K562 (cell line): ENCODE results near the gene NDRG3. TPM values are rescaled to one million over a fixed set of nuclear protein-coding genes. Genes with fewer than 3 reads are reported as not detected.

ENCODE experiments used
- ASH1L ChIP-seq: fragments of 450-650 bp; IDR thresholded peaks from 2 replicates; pipeline ENCODE4 v1.6.1; 2018; ENCODE audit warnings: borderline replicate concordance, mild to moderate bottlenecking, low read depth; ENCODE audit not compliant: partially characterized antibody
- BCLAF1 ChIP-seq, 2 experiments: fragments of 450-650 bp in 1 of 2; IDR thresholded peaks; 2 replicates each; pipeline ENCODE4 v1.6.1; 2011 to 2017; ENCODE audit warnings: low read depth in 2 of 2, antibody characterized with exemption in 1 of 2, borderline replicate concordance in 1 of 2, low read length in 1 of 2, mild to moderate bottlenecking in 1 of 2, mixed read lengths in 1 of 2; ENCODE audit not compliant: control insufficient read depth in 1 of 2
- CEBPG ChIP-seq, 3 experiments: fragments of 200-800 bp in 1 of 3; sonication (Bioruptor generic) in 1 of 3; sonication (generic) in 1 of 3; formaldehyde crosslinking in 1 of 3; IDR thresholded peaks in 2 of 3; conservative IDR thresholded peaks in 1 of 3; 2 replicates each; pipeline versions ENCODE4 v1.6.1 to v1.8.0; 2016 to 2022; ENCODE audit warnings: missing compliant biosample characterization in 2 of 3, missing genetic modification characterization in 2 of 3, mild to moderate bottlenecking in 1 of 3, missing genetic modification reagents in 1 of 3
- NFE2 ChIP-seq: IDR thresholded peaks from 2 replicates; pipeline ENCODE4 v1.6.1; 2014; ENCODE audit warnings: antibody characterized with exemption, low read depth
- RBM25 ChIP-seq: fragments of 200-400 bp; formaldehyde crosslinking; IDR thresholded peaks from 2 replicates; pipeline ENCODE4 v1.6.1; 2018; ENCODE audit warnings: low read length, low read depth, moderate library complexity; ENCODE audit not compliant: severe bottlenecking
- RBM39 ChIP-seq: fragments of 200-400 bp; formaldehyde crosslinking; optimal IDR thresholded peaks from 2 replicates; pipeline ENCODE3; 2018; ENCODE audit warnings: low read depth, low read length
- SP1 ChIP-seq: sonication (generic); formaldehyde crosslinking; IDR thresholded peaks from 2 replicates; pipeline ENCODE4 v1.8.1; 2022; ENCODE audit warnings: mild to moderate bottlenecking, missing genetic modification reagents
- TEAD4 ChIP-seq, 2 experiments: sonication (generic) in 1 of 2; formaldehyde crosslinking in 1 of 2; IDR thresholded peaks; 2 replicates each; pipeline versions ENCODE4 v1.6.1 to v1.8.0; 2012 to 2022; ENCODE audit warnings: borderline replicate concordance in 1 of 2, inconsistent platforms in 1 of 2, low read length in 1 of 2, mild to moderate bottlenecking in 1 of 2, missing genetic modification reagents in 1 of 2
- ZNF3 ChIP-seq: fragments of 250-450 bp; sonication (Bioruptor Pico); IDR thresholded peaks from 2 replicates; pipeline ENCODE4 v1.5.0; 2021; ENCODE audit warnings: mild to moderate bottlenecking, moderate library complexity
- ZNF318 ChIP-seq, 2 experiments: fragments of 450-650 bp; IDR thresholded peaks; 2 replicates each; pipeline ENCODE4 v1.6.1; 2016; ENCODE audit warnings: mild to moderate bottlenecking in 2 of 2, borderline replicate concordance in 1 of 2, low read depth in 1 of 2, moderate library complexity in 1 of 2
- polyA plus RNA-seq, 8 experiments: library from polyadenylated mRNA; depleted of rRNA in 4 of 8; stranded (reverse) in 5 of 8; unstranded in 3 of 8; fragments of >200 nt; fragmentation: Nextera tagmentation in 2 of 8; fragmentation: Illumina TruSeq in 1 of 8; extraction: Ambion mirVana in 2 of 8; extraction: Trizol in 1 of 8; gene quantifications; 2 replicates each; pipeline versions ENCODE4 v1.2.1 to v1.2.3, GENCODE V29; 2011 to 2014; ENCODE audit warnings: inconsistent platforms in 1 of 8, missing spikeins in 1 of 8
- total RNA-seq, 7 experiments: library from RNA; depleted of rRNA in 6 of 7; stranded (reverse); fragments of >200 nt in 6 of 7; fragmentation: Illumina TruSeq in 2 of 7; extraction: Trizol in 2 of 7; gene quantifications; 2 replicates each; pipeline versions ENCODE4 v1.2.1 to v1.2.3, GENCODE V29; 2011 to 2021; ENCODE audit warnings: low replicate concordance in 1 of 7
- TF ChIP-seq, protein P1 (sequence below): sonication (generic); formaldehyde crosslinking; IDR thresholded peaks from 2 replicates; pipeline ENCODE4 v1.8.0; 2022; ENCODE audit warnings: mild to moderate bottlenecking, missing genetic modification reagents
- TF ChIP-seq, protein P2 (sequence below): fragments of 450-650 bp; formaldehyde crosslinking; IDR thresholded peaks from 2 replicates; pipeline ENCODE4 v1.4.0; 2020; ENCODE audit warnings: mild to moderate bottlenecking, moderate library complexity

Gene NDRG3
- total and polyA plus RNA-seq, 9 of the 15 experiments (the other 6 are each of a cell fraction or from before 2014, with no cell fraction given) = 14.6 to 39.4 (median 24.4) TPM

DNA sequence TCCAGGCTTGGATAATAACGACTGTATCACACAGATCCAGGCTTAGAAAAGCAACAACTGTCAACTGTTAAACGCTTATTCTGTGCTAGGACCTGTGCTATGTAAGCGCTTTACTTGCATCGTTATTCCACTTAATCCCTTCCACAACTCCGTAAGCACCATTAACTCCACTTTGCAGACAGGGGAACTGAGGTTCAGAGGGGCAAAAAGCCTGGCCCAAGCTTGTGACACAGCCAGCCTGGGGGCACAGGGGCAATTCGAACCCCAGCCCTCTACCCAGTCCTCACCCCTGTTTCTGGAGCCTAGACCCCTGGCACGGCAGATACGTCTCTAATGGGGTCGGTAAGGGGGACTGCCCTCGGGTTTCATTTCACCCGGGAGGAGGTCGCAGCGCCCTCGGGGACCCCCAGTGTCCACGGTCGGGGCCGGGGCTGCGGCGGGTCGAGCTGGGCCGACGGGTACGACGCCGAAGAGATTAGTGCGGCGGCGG lies 27.3 kb upstream of the NDRG3 start (continued):
- TF ChIP-seq TEAD4 (IDR thresholded peaks at IDR 0.05; ENCODE audit: low read length) (no peak), TEAD4 (CRISPR knock-in tag; IDR thresholded peaks at IDR 0.05; ENCODE audit: borderline replicate concordance) (no peak), BCLAF1 (IDR thresholded peaks at IDR 0.05; ENCODE audit: borderline replicate concordance in 1 of 2, control insufficient read depth in 1 of 2, low read depth in 2 of 2, low read length in 1 of 2) (no peak), ZNF318 (IDR thresholded peaks at IDR 0.05; ENCODE audit: borderline replicate concordance in 1 of 2, low read depth in 1 of 2) (no peak), SP1 (CRISPR knock-in tag) (peak; percentile 17; the same call in 1 of the 2 replicates), ASH1L (no peak), RBM25 (no peak), NFE2 (no peak), CEBPG (CRISPR knock-in tag; IDR thresholded peaks at IDR 0.05) (no peak), CEBPG (tag; conservative IDR thresholded peaks at IDR 0.05 in 1 of 2, IDR thresholded peaks at IDR 0.05 in 1 of 2) (no peak), ZNF3 (CRISPR knock-in tag) (no peak), RBM39 (no peak)
- TF ChIP-seq, protein P1, sequence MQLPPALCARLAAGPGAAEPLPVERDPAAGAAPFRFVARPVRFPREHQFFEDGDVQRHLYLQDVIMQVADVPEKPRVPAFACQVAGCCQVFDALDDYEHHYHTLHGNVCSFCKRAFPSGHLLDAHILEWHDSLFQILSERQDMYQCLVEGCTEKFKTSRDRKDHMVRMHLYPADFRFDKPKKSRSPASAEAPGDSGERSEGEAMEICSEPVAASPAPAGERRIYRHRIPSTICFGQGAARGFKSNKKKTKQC = 0 out of 2 replicates have a peak, but pooled peaks have one; percentile 43
- TF ChIP-seq, protein P2, sequence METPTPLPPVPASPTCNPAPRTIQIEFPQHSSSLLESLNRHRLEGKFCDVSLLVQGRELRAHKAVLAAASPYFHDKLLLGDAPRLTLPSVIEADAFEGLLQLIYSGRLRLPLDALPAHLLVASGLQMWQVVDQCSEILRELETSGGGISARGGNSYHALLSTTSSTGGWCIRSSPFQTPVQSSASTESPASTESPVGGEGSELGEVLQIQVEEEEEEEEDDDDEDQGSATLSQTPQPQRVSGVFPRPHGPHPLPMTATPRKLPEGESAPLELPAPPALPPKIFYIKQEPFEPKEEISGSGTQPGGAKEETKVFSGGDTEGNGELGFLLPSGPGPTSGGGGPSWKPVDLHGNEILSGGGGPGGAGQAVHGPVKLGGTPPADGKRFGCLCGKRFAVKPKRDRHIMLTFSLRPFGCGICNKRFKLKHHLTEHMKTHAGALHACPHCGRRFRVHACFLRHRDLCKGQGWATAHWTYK = no peak
